HG03469 (cell line): ENCODE measurements around the gene SF3B3.
"Not testable (repeated sequence)": the region's sequence is repeated elsewhere in the genome, so short reads cannot be mapped to it uniquely, and the experiment has no call there.

Source experiments
- ATAC-seq: cut with Tn5 transposase; IDR thresholded peaks from one replicate; pipeline ENCODE4 v1.9.1; 2021; ENCODE audit warnings: mild to moderate bottlenecking, moderate library complexity, moderate number of reproducible peaks; ENCODE audit not compliant: unreplicated experiment

The SF3B3 gene

DNA sequence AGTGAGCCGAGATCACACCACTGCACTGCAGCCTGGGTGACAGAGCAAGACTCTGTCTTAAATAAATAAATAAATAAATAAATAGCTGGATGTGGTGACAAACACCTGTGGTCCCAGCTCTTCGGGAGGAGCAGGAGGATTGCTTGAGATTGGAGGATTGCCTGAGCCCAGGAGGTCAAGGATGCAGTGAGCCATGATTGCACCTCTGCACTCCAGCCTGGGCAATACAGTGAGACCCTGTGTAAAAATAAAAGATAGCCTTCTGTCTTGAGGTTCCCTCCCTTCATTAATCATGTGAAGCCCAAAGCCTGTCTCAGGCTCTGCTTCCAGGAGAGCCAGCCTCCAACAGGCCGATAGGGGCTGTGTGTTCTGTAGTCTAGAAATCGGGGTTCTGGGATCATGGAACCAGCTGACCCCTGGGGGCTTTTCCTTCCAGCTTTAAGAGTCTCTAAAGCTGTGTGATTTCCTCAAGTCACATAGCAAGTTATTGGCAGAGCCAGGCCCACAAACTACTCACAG is 88.2 kb downstream of the SF3B3 start:
- ATAC-seq = no peak

DNA sequence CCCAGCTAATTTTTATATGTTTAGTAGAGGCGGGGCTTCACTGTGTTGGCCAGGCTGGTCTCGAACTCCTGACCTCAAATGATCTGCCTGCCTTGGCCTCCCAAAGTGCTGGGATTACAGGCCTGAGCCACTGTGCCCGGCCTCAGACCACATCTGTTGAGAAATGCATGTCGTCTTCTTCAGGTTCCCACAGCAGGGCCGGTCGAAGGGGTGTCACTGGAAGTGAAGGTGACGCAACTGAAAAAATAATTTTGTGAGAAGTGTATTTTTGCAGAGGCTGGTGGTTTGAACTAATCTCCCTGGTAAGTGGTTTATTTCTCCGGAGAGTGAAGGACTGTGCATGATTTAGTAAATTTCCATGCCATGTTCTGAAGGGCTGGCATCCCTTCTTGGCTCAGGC is 89.3 kb downstream of the SF3B3 start:
- no peak for ATAC-seq

DNA sequence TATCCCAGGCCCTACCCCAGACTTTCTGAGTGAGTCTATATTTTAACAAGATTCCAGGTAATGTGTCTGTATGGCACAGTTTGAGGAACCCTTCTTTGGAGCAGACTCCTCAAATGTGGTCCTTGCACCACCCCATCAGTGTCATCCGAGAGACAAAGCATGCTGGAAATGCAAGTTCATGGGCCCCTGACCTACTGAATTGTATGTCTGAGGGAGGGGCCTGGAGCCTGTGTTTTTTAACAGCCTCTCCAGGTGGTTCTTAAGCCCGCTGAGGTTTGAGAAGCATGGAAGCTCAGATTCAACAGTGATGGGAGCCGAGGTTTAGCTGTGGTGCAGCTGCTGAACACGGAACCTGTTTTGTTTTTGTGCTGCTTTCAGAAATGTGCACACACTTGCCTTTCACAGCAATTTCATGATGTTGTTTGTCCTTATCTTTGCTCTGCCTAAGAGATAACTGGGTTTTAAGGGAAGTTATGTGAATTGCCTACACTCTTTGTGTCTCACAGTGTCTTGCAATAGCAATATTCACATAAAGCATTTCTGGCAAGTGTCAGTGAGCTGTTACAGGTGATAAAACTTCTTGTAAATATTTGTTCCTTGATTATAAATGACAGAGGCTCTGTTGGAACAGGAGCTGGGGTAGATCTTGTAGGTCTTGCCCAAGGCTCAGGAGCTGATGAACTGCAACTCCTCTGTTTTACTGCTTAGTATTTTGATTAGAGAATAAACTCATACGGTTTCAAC is 90.8 kb downstream of the SF3B3 start:
- no peak for ATAC-seq

DNA sequence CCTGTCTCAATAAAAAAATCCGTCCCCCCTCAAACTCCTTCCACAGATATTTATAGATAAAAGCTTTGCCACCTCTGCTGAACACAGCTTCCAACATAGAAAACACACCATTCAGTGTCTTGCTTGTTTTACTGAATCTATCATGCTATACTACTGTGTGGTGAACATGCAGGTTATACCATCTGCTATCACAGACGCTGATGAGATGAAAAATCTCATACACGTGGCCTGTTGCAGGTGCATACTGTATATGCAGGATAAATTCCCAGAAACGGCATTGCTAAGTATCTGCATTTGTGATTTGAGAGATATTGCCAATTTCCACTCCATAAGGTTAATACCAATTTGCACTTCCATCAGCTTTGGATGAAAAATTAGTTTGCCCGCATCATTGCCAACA is 92.3 kb downstream of the SF3B3 start:
- ATAC-seq = no peak

DNA sequence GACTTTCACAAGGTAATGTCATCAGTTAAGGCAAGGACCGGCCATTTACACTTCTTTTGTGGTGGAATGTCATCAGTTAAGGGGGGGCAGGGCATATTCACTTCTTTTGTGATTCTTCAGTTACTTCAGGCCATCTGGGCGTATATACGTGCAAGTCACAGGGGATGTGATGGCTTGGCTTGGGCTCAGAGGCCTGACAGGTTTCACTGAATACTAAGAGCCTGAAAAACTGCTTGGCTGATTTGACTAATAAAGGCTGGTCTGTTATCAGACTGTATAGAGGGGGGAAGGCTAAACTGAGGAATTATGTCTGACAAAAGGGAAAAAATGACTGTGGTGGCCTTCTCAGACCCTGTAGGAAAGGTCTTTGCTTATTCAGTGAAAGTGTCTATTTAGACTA is 98.2 kb downstream of the SF3B3 start:
- ATAC-seq = not testable (repeated sequence)
